Measurements from ENCODE around the gene PALLD.

PALLD gene

GRCh38 chr4:168731006-168731636 is 234.3 kb downstream of the PALLD start:
- Histone ChIP-seq H3K27me3 (ENCODE audit: insufficient read depth, poor library complexity, severe bottlenecking) (no peaks in the 10 kb centered on the region), H3K4me1 (ENCODE audit: insufficient read depth, poor library complexity, severe bottlenecking) (no peaks in the 10 kb centered on the region), H3K4me3 (ENCODE audit: severe bottlenecking) (no peak overlapping the region), H3K9me3 (ENCODE audit: severe bottlenecking) (peaks cover 3% of the 10 kb centered on the region), H3K27ac (ENCODE audit: poor library complexity, severe bottlenecking) (no peak overlapping the region), H3K36me3 (ENCODE audit: low read depth) (no peaks in the 10 kb centered on the region)
- ATAC-seq (ENCODE audit: low read depth) (no peak), DNase-seq (ENCODE audit: low spot score) (no peak)
- TF ChIP-seq, protein P1, sequence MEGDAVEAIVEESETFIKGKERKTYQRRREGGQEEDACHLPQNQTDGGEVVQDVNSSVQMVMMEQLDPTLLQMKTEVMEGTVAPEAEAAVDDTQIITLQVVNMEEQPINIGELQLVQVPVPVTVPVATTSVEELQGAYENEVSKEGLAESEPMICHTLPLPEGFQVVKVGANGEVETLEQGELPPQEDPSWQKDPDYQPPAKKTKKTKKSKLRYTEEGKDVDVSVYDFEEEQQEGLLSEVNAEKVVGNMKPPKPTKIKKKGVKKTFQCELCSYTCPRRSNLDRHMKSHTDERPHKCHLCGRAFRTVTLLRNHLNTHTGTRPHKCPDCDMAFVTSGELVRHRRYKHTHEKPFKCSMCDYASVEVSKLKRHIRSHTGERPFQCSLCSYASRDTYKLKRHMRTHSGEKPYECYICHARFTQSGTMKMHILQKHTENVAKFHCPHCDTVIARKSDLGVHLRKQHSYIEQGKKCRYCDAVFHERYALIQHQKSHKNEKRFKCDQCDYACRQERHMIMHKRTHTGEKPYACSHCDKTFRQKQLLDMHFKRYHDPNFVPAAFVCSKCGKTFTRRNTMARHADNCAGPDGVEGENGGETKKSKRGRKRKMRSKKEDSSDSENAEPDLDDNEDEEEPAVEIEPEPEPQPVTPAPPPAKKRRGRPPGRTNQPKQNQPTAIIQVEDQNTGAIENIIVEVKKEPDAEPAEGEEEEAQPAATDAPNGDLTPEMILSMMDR (IDR thresholded peaks at IDR 0.05; ENCODE audit: poor library complexity, severe bottlenecking) = no peak

DNA sequence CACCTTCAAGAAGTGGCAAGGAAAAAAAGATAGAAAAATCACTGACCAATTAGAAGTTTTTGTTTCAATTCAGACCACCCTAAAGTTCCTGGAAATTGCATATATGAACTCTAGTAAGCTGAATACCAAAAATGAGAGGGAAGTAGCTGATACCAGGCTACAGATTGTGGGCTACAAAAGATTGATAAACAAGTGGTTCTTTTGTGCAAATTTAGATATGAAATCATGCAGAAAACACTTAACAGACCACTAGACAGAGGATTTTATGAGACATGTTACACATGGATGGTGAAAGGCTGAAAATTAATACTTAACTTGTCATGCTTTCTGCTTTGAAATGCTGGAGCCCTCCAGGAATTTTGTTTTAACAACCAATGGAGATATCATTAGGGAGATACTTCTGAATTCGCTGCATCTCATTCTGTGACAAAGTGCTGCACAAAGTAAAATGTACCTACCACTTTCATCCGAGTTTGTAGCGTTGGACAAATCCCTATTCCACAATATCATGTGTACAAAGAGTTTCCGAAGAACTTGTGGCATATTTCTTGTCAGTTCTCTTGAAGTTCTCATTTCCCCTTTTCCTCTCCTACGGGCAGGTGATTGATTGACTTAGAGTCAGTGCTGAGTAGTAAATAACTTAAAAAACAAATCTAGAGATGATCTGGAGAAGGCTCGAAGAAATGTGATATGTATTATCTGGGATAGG is 235.0 kb downstream of the PALLD start:
- no peak overlapping the region for H3K27ac ChIP-seq (ENCODE audit: poor library complexity, severe bottlenecking)
- DNase-seq (ENCODE audit: low spot score) (no peak), ATAC-seq (ENCODE audit: low read depth) (no peak)
- H3K36me3 ChIP-seq (ENCODE audit: low read depth) = no peaks in the 10 kb centered on the region
- H3K27me3 ChIP-seq (ENCODE audit: insufficient read depth, poor library complexity, severe bottlenecking) = no peaks in the 10 kb centered on the region
- H3K4me3 ChIP-seq (ENCODE audit: severe bottlenecking) = no peak overlapping the region
- TF ChIP-seq, protein P1 (IDR thresholded peaks at IDR 0.05; ENCODE audit: poor library complexity, severe bottlenecking) = no peak
- peaks cover 3% of the 10 kb centered on the region for H3K9me3 ChIP-seq (ENCODE audit: severe bottlenecking)
- H3K4me1 ChIP-seq (ENCODE audit: insufficient read depth, poor library complexity, severe bottlenecking) = no peaks in the 10 kb centered on the region

GRCh38 chr4:168732714-168733113 is 235.9 kb downstream of the PALLD start:
- ATAC-seq (ENCODE audit: low read depth) (no peak), DNase-seq (ENCODE audit: low spot score) (no peak)
- no peak overlapping the region for H3K4me3 ChIP-seq (ENCODE audit: severe bottlenecking)
- no peaks in the 10 kb centered on the region for H3K4me1 ChIP-seq (ENCODE audit: insufficient read depth, poor library complexity, severe bottlenecking)
- no peaks in the 10 kb centered on the region for H3K27me3 ChIP-seq (ENCODE audit: insufficient read depth, poor library complexity, severe bottlenecking)
- H3K27ac ChIP-seq (ENCODE audit: poor library complexity, severe bottlenecking) = no peak overlapping the region
- no peaks in the 10 kb centered on the region for H3K36me3 ChIP-seq (ENCODE audit: low read depth)
- TF ChIP-seq, protein P1 (IDR thresholded peaks at IDR 0.05; ENCODE audit: poor library complexity, severe bottlenecking) = no peak
- no peaks in the 10 kb centered on the region for H3K9me3 ChIP-seq (ENCODE audit: severe bottlenecking)

DNA sequence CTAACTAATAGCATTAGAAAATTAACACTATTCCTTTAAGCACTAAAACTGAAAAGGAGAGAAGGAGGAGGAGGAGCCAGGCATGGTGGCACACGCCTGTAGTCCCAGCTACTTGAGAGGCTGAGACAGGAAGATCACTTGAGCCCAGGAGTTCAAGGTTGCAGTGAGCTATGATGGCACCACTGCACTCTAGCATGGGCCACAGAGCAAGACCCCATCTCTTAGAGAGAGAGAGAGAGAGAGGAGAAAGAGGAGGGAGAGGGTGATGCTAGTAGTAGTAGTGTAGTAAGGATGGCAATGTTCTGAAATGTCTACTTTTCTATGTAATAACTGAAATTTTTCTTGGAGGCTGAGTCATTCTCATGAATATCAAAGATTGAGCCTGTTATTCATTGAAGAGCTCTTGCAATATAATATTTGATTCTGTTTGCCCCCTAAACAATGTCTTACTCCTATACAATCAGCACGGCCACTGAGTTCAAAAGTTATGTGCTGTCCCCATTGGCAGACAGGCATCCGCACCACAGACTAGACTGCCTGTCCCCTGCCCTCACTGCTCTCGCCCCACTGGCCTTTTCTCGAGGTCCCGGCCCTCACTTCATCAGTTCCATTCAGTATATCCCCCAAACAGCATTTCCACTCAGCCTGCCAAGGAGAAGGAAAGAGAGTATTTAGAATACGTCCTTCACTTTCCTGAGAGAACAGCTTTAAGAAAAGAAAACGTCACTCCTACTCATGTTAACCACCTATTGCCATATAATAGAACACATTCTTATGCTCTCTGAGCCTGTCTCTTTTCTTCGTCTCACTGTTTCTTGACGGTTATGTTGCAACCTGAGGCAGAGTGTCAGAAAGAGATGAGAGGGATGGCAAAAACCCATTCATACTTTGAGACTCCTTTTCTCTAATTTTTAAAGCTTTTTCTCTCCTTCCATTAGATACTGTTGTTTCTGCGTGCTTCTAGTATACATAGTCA is 238.1 kb downstream of the PALLD start:
- Histone ChIP-seq H3K27me3 (ENCODE audit: insufficient read depth, poor library complexity, severe bottlenecking) (no peaks in the 10 kb centered on the region), H3K9me3 (ENCODE audit: severe bottlenecking) (no peaks in the 10 kb centered on the region), H3K4me3 (ENCODE audit: severe bottlenecking) (no peak overlapping the region), H3K36me3 (ENCODE audit: low read depth) (no peaks in the 10 kb centered on the region), H3K27ac (ENCODE audit: poor library complexity, severe bottlenecking) (no peak overlapping the region), H3K4me1 (ENCODE audit: insufficient read depth, poor library complexity, severe bottlenecking) (no peaks in the 10 kb centered on the region)
- DNase-seq (ENCODE audit: low spot score) = no peak
- ATAC-seq (ENCODE audit: low read depth) = no peak
- TF ChIP-seq, protein P1 (IDR thresholded peaks at IDR 0.05; ENCODE audit: poor library complexity, severe bottlenecking) = no peak

All from RWPE2 (cell line).